ENCODE results near the gene NTM.

NTM gene

GRCh38 chr11:131896978-131897615 lies 526.7 kb downstream of the NTM start:
- H3K4me3 ChIP-seq (ENCODE audit: low read depth, low read length): no peak overlapping the region
- no peaks in the 10 kb centered on the region for H3K9me3 ChIP-seq (ENCODE audit: severe bottlenecking)
- no peak for DNase-seq
- H3K36me3 ChIP-seq: no peaks in the 10 kb centered on the region
- no peak overlapping the region for H3K27ac ChIP-seq
- no peaks in the 10 kb centered on the region for H3K27me3 ChIP-seq (ENCODE audit: insufficient read depth, low read depth, severe bottlenecking)
- TF ChIP-seq CTCF (IDR thresholded peaks at IDR 0.05; ENCODE audit: low read depth, low read length): no peak

- Histone ChIP-seq H3K27ac (no peak overlapping the region), H3K36me3 (no peaks in the 10 kb centered on the region), H3K27me3 (ENCODE audit: insufficient read depth, low read depth, severe bottlenecking) (no peaks in the 10 kb centered on the region), H3K9me3 (ENCODE audit: severe bottlenecking) (no peaks in the 10 kb centered on the region), H3K4me3 (ENCODE audit: low read depth, low read length) (no peak overlapping the region)
- no peak for DNase-seq
- TF ChIP-seq CTCF (IDR thresholded peaks at IDR 0.05; ENCODE audit: low read depth, low read length): no peak
These were observed 527.5 kb downstream of the NTM start for GRCh38 chr11:131897956-131898355.

- Histone ChIP-seq H3K4me3 (ENCODE audit: low read depth, low read length) (no peak overlapping the region), H3K27ac (no peak overlapping the region), H3K27me3 (ENCODE audit: insufficient read depth, low read depth, severe bottlenecking) (no peaks in the 10 kb centered on the region), H3K9me3 (ENCODE audit: severe bottlenecking) (no peaks in the 10 kb centered on the region), H3K36me3 (no peaks in the 10 kb centered on the region)
- no peak for DNase-seq
- TF ChIP-seq CTCF (IDR thresholded peaks at IDR 0.05; ENCODE audit: low read depth, low read length): no peak
These were observed 528.5 kb downstream of the NTM start for GRCh38 chr11:131898949-131899348.

- no peak overlapping the region for H3K4me3 ChIP-seq (ENCODE audit: low read depth, low read length)
- H3K36me3 ChIP-seq: no peaks in the 10 kb centered on the region
- H3K27me3 ChIP-seq (ENCODE audit: insufficient read depth, low read depth, severe bottlenecking): no peaks in the 10 kb centered on the region
- TF ChIP-seq CTCF (IDR thresholded peaks at IDR 0.05; ENCODE audit: low read depth, low read length): no peak
- no peak for DNase-seq
- no peak overlapping the region for H3K27ac ChIP-seq
- H3K9me3 ChIP-seq (ENCODE audit: severe bottlenecking): no peaks in the 10 kb centered on the region
These were observed 529.6 kb downstream of the NTM start for GRCh38 chr11:131899950-131900580.

- Histone ChIP-seq H3K4me3 (ENCODE audit: low read depth, low read length) (no peak overlapping the region), H3K27me3 (ENCODE audit: insufficient read depth, low read depth, severe bottlenecking) (no peaks in the 10 kb centered on the region), H3K27ac (no peak overlapping the region), H3K36me3 (no peaks in the 10 kb centered on the region), H3K9me3 (ENCODE audit: severe bottlenecking) (no peaks in the 10 kb centered on the region)
- no peak for TF ChIP-seq CTCF (IDR thresholded peaks at IDR 0.05; ENCODE audit: low read depth, low read length)
- no peak for DNase-seq
These were observed 532.0 kb downstream of the NTM start for GRCh38 chr11:131902421-131902820.

GRCh38 chr11:131903074-131903473 lies 532.7 kb downstream of the NTM start:
- H3K4me3 ChIP-seq (ENCODE audit: low read depth, low read length): no peak overlapping the region
- H3K27ac ChIP-seq: no peak overlapping the region
- no peaks in the 10 kb centered on the region for H3K36me3 ChIP-seq
- no peak for DNase-seq
- no peak for TF ChIP-seq CTCF (IDR thresholded peaks at IDR 0.05; ENCODE audit: low read depth, low read length)
- no peaks in the 10 kb centered on the region for H3K9me3 ChIP-seq (ENCODE audit: severe bottlenecking)
- H3K27me3 ChIP-seq (ENCODE audit: insufficient read depth, low read depth, severe bottlenecking): no peaks in the 10 kb centered on the region

Data from WERI-Rb-1 (cell line).